Esophagus (tissue), 2 donors: ENCODE results near the gene CCDC88C. TPM values are rescaled to one million over a fixed set of nuclear protein-coding genes. Genes with fewer than 3 reads are reported as not detected.
A peak's percentile ranks its signal among the peaks of the same experiment; 100 is the strongest.

Experiments
- H3K27ac ChIP-seq, 2 donors: one replicate each; pipeline ENCODE4 v1.5.1; 2013; ENCODE audit warnings: low read depth in 2 of 2, mild to moderate bottlenecking in 2 of 2, inconsistent platforms in 1 of 2, low read length in 1 of 2, moderate library complexity in 1 of 2
- H3K27me3 ChIP-seq, 2 donors: one replicate each; pipeline ENCODE4 v1.6.1; 2013; ENCODE audit warnings: low read length in 2 of 2, control low read depth in 1 of 2, mild to moderate bottlenecking in 1 of 2; ENCODE audit not compliant: insufficient read depth in 2 of 2, control insufficient read depth in 1 of 2
- H3K36me3 ChIP-seq, 2 donors: one replicate each; pipeline ENCODE4 v1.6.1; 2013; ENCODE audit warnings: low read length in 1 of 2; ENCODE audit not compliant: control insufficient read depth in 2 of 2, insufficient read depth in 2 of 2
- H3K4me1 ChIP-seq, 2 donors: one replicate each; pipeline ENCODE4 v1.6.1; 2013; ENCODE audit warnings: low read length in 1 of 2; ENCODE audit not compliant: control insufficient read depth in 2 of 2, insufficient read depth in 2 of 2
- H3K4me3 ChIP-seq, 2 donors: one replicate each; pipeline ENCODE4 v1.5.1; 2013; ENCODE audit warnings: low read length in 2 of 2, mild to moderate bottlenecking in 2 of 2, low read depth in 1 of 2, moderate library complexity in 1 of 2
- H3K9me3 ChIP-seq, 2 donors: one replicate each; pipeline ENCODE4 v1.6.1; 2013; ENCODE audit warnings: mild to moderate bottlenecking in 2 of 2, low read depth in 1 of 2, low read length in 1 of 2, moderate library complexity in 1 of 2; ENCODE audit not compliant: control insufficient read depth in 2 of 2, insufficient read depth in 1 of 2
- WGBS, 2 donors: extraction: QIAGEN DNeasy Blood & Tissue Kit; methylation state at CpG; one replicate each; pipeline ENCODE4 v1.1.7; 2013; 5-methylcytosine and 5-hydroxymethylcytosine counted together
- polyA plus RNA-seq, 2 donors: library from polyadenylated mRNA; stranded (reverse); fragments of 200-250 nt; gene quantifications; one replicate each; pipeline ENCODE4 v1.2.3, GENCODE V29; 2013
- donor health status: healthy with polysubstance abuse.
- donor health status: Bipolar disorder and iron deficiency.

CCDC88C gene
- polyA plus RNA-seq, 2 donors: 11.0 to 18.5 TPM

GRCh38 chr14:91307652-91308051, 110.0 kb downstream of the CCDC88C start:
- Histone ChIP-seq H3K4me3 (no peak overlapping the region), H3K27ac (no peak overlapping the region), H3K27me3 (no peaks in the 10 kb centered on the region), H3K36me3 (peaks cover 11 to 50% of the 10 kb centered on the region in 2 donors), H3K4me1 (peaks cover 0 to 7% of the 10 kb centered on the region in 2 donors), H3K9me3 (no peaks in the 10 kb centered on the region)
- 89 to 91% methylated on average over 7 of the region's 7 CpGs for WGBS, 2 donors

GRCh38 chr14:91307046-91307445, 110.6 kb downstream of the CCDC88C start:
- WGBS, 2 donors: 94 to 96% methylated on average over 12 of the region's 12 CpGs
- H3K4me1 ChIP-seq: peaks cover 0 to 7% of the 10 kb centered on the region in 2 donors
- H3K27ac ChIP-seq: no peak overlapping the region
- peaks cover 15 to 54% of the 10 kb centered on the region in 2 donors for H3K36me3 ChIP-seq
- H3K4me3 ChIP-seq: no peak overlapping the region
- H3K27me3 ChIP-seq: no peaks in the 10 kb centered on the region
- H3K9me3 ChIP-seq: no peaks in the 10 kb centered on the region

- WGBS, 2 donors: 95 to 99% methylated on average over 3 of the region's 3 CpGs
- peaks cover 15 to 56% of the 10 kb centered on the region in 2 donors for H3K36me3 ChIP-seq
- H3K9me3 ChIP-seq: no peaks in the 10 kb centered on the region
- no peak overlapping the region for H3K27ac ChIP-seq
- H3K27me3 ChIP-seq: no peaks in the 10 kb centered on the region
- peaks cover 0 to 7% of the 10 kb centered on the region in 2 donors for H3K4me1 ChIP-seq
- H3K4me3 ChIP-seq: no peak overlapping the region
These were observed 111.1 kb downstream of the CCDC88C start for GRCh38 chr14:91306547-91306946.

- Histone ChIP-seq H3K4me3 (no peak overlapping the region), H3K36me3 (peaks cover 13 to 56% of the 10 kb centered on the region in 2 donors), H3K9me3 (no peaks in the 10 kb centered on the region), H3K27me3 (no peaks in the 10 kb centered on the region), H3K4me1 (no peaks in the 10 kb centered on the region), H3K27ac (no peak overlapping the region)
- 90 to 95% methylated on average over 10 of the region's 10 CpGs for WGBS, 2 donors
These were observed 111.8 kb downstream of the CCDC88C start for GRCh38 chr14:91305650-91306431.

GRCh38 chr14:91303924-91304229, 113.7 kb downstream of the CCDC88C start:
- Histone ChIP-seq H3K36me3 (peaks cover 8 to 61% of the 10 kb centered on the region in 2 donors), H3K4me3 (no peak overlapping the region), H3K27me3 (no peaks in the 10 kb centered on the region), H3K27ac (no peak overlapping the region), H3K4me1 (no peaks in the 10 kb centered on the region), H3K9me3 (no peaks in the 10 kb centered on the region)
- WGBS, 2 donors: 84 to 92% methylated on average over 18 of the region's 18 CpGs

GRCh38 chr14:91303091-91303923, 114.3 kb downstream of the CCDC88C start:
- Histone ChIP-seq H3K9me3 (no peaks in the 10 kb centered on the region), H3K4me1 (no peaks in the 10 kb centered on the region)
- WGBS, 2 donors: 69 to 83% methylated on average over 23 of the region's 23 CpGs

GRCh38 chr14:91302391-91302790, 115.2 kb downstream of the CCDC88C start:
- H3K4me3 ChIP-seq: no peak overlapping the region
- H3K4me1 ChIP-seq: no peaks in the 10 kb centered on the region
- peaks cover 5 to 47% of the 10 kb centered on the region in 2 donors for H3K36me3 ChIP-seq
- H3K27me3 ChIP-seq: no peaks in the 10 kb centered on the region
- no peak overlapping the region for H3K27ac ChIP-seq
- no peaks in the 10 kb centered on the region for H3K9me3 ChIP-seq
- WGBS, 2 donors: 85 to 88% methylated on average over 3 of the region's 3 CpGs

More at GRCh38 chr14:91303091-91303923, 114.3 kb downstream of the CCDC88C start:
- Histone ChIP-seq H3K27ac (peak overlapping the region in 1 of 2 donors; percentile 5), H3K4me3 (no peak overlapping the region), H3K27me3 (no peaks in the 10 kb centered on the region), H3K36me3 (peaks cover 8 to 56% of the 10 kb centered on the region in 2 donors)

- Histone ChIP-seq H3K4me3 (no peak overlapping the region), H3K27ac (no peak overlapping the region), H3K4me1 (peaks cover 0 to 3% of the 10 kb centered on the region in 2 donors), H3K9me3 (no peaks in the 10 kb centered on the region), H3K27me3 (no peaks in the 10 kb centered on the region), H3K36me3 (peaks cover 4 to 44% of the 10 kb centered on the region in 2 donors)
- WGBS, 2 donors: 79 to 87% methylated on average over 4 of the region's 4 CpGs
These were observed 116.7 kb downstream of the CCDC88C start for GRCh38 chr14:91300957-91301356.

GRCh38 chr14:91300283-91300895, 117.2 kb downstream of the CCDC88C start:
- 83 to 85% methylated on average over 10 of the region's 10 CpGs for WGBS, 2 donors
- Histone ChIP-seq H3K9me3 (no peaks in the 10 kb centered on the region), H3K4me3 (no peak overlapping the region), H3K27ac (no peak overlapping the region), H3K27me3 (no peaks in the 10 kb centered on the region), H3K4me1 (peaks cover 0 to 3% of the 10 kb centered on the region in 2 donors), H3K36me3 (peaks cover 4 to 47% of the 10 kb centered on the region in 2 donors)
